GM19239 (cell line): ENCODE measurements around the gene NUP85.
"Not testable (repeated sequence)": the region's sequence is repeated elsewhere in the genome, so short reads cannot be mapped to it uniquely, and the experiment has no call there.

Experiments used
- DNase-seq: peaks from one replicate; pipeline ENCODE4 v3.0.0; 2011; ENCODE audit warnings: low spot score; ENCODE audit not compliant: insufficient read length
- FAIRE-seq: peaks from 2 replicates; lab custom pipeline; 2011; peaks lifted over from hg19 to GRCh38; lab: Jason Lieb, UNC

NUP85 gene

GRCh38 chr17:75205037-75205792, at the start of gene NUP85:
Gene NUP85 (plus strand): TSS chr17:75205679. CDS start chr17:75205762, 83 bp downstream.
- peak; percentile 94 for DNase-seq

GRCh38 chr17:75158480-75158879, 47.0 kb upstream of the NUP85 start:
- not testable (repeated sequence) for FAIRE-seq, DNase-seq

More at GRCh38 chr17:75205037-75205792, at the start of gene NUP85:
- FAIRE-seq, result peak; percentile 87

GRCh38 chr17:75159196-75160031, 46.1 kb upstream of the NUP85 start:
- DNase-seq (no peak), FAIRE-seq (no peak)

- FAIRE-seq, result no peak
- DNase-seq, result no peak
Observed at GRCh38 chr17:75160211-75160610, 45.3 kb upstream of the NUP85 start.

- DNase-seq (no peak), FAIRE-seq (no peak)
Observed at GRCh38 chr17:75163074-75163473, 42.4 kb upstream of the NUP85 start.

- DNase-seq, FAIRE-seq: not testable (repeated sequence)
Observed at GRCh38 chr17:75164606-75165005, 40.9 kb upstream of the NUP85 start.

GRCh38 chr17:75168998-75169397, 36.5 kb upstream of the NUP85 start:
- DNase-seq (no peak), FAIRE-seq (no peak)

GRCh38 chr17:75173526-75173925, 32.0 kb upstream of the NUP85 start:
- DNase-seq, result no peak
- FAIRE-seq, result no peak

- DNase-seq, result no peak
- FAIRE-seq, result no peak
Observed at GRCh38 chr17:75174996-75175395, 30.5 kb upstream of the NUP85 start.

- FAIRE-seq (no peak), DNase-seq (no peak)
Observed at GRCh38 chr17:75176625-75177024, 28.9 kb upstream of the NUP85 start.

GRCh38 chr17:75178453-75178852, 27.0 kb upstream of the NUP85 start:
- FAIRE-seq (no peak), DNase-seq (no peak)

GRCh38 chr17:75181110-75181509, 24.4 kb upstream of the NUP85 start:
- DNase-seq, result no peak

GRCh38 chr17:75181608-75182318, 23.7 kb upstream of the NUP85 start:
- FAIRE-seq, result peak; percentile 73
- DNase-seq, result peak; percentile 13

More at GRCh38 chr17:75181110-75181509, 24.4 kb upstream of the NUP85 start:
- no peak for FAIRE-seq

- DNase-seq (no peak), FAIRE-seq (no peak)
Observed at GRCh38 chr17:75182319-75182568, 23.2 kb upstream of the NUP85 start.

GRCh38 chr17:75182569-75183436, 22.7 kb upstream of the NUP85 start, which contains the start of gene SUMO2:
Gene SUMO2 (minus strand): TSS chr17:75182959. CDS start chr17:75182834, 125 bp downstream.
- peak; percentile 86 for FAIRE-seq
- peak; percentile 94 for DNase-seq

GRCh38 chr17:75183999-75184884, 21.2 kb upstream of the NUP85 start:
- no peak for FAIRE-seq
- no peak for DNase-seq

GRCh38 chr17:75188614-75189013, 16.9 kb upstream of the NUP85 start:
- FAIRE-seq, result no peak

GRCh38 chr17:75191584-75191983, 13.9 kb upstream of the NUP85 start:
- no peak for FAIRE-seq
- no peak for DNase-seq

More at GRCh38 chr17:75188614-75189013, 16.9 kb upstream of the NUP85 start:
- no peak for DNase-seq

- no peak for FAIRE-seq
- no peak for DNase-seq
Observed at GRCh38 chr17:75194879-75195278, 10.6 kb upstream of the NUP85 start.
